H1 (cell line): Measurements from ENCODE around the gene KBTBD2.

Experiments used
- ATF2 ChIP-seq: IDR thresholded peaks from 2 replicates; pipeline ENCODE4 v1.6.1; 2012; ENCODE audit warnings: low read length, inconsistent platforms
- ATF3 ChIP-seq: IDR thresholded peaks from 2 replicates; pipeline ENCODE4 v1.6.1; 2011; ENCODE audit warnings: low read depth, mild to moderate bottlenecking, low read length; ENCODE audit not compliant: insufficient read depth
- BRCA1 ChIP-seq: IDR thresholded peaks from 2 replicates; pipeline ENCODE4 v1.6.1; 2012; ENCODE audit warnings: low read depth, low read length, improper control_type of control experiment
- JUN ChIP-seq: IDR thresholded peaks from 2 replicates; pipeline ENCODE4 v1.6.1; 2011; ENCODE audit warnings: low read depth, mild to moderate bottlenecking, improper control_type of control experiment, low read length
- JUND ChIP-seq: IDR thresholded peaks from 2 replicates; pipeline ENCODE4 v1.6.1; 2011; ENCODE audit warnings: mild to moderate bottlenecking, improper control_type of control experiment, low read length
- KDM5A ChIP-seq: fragments of 200-600 bp; IDR thresholded peaks from 2 replicates; pipeline ENCODE4 v1.7.1; 2012; ENCODE audit warnings: mild to moderate bottlenecking, low read length, inconsistent platforms, mixed read lengths
- POLR2A ChIP-seq, 2 experiments: IDR thresholded peaks; 1 replicate in 1 of 2; 2 replicates in 1 of 2; pipeline ENCODE4 v1.6.1; 2011; ENCODE audit warnings: low read depth in 2 of 2, low read length in 2 of 2, mild to moderate bottlenecking in 2 of 2; ENCODE audit errors: control extremely low read depth in 1 of 2
- POLR2AphosphoS5 ChIP-seq: IDR thresholded peaks from 2 replicates; pipeline ENCODE4 v1.6.1; 2011; ENCODE audit warnings: low read depth, low read length
- RAD21 ChIP-seq, 2 experiments: IDR thresholded peaks in 1 of 2; conservative IDR thresholded peaks in 1 of 2; 2 replicates each; pipeline ENCODE4 v1.6.1; 2011; ENCODE audit warnings: low read depth in 2 of 2, low read length in 2 of 2, improper control_type of control experiment in 1 of 2, inconsistent platforms in 1 of 2, mild to moderate bottlenecking in 1 of 2, moderate library complexity in 1 of 2
- SP1 ChIP-seq: IDR thresholded peaks from 2 replicates; pipeline ENCODE4 v1.6.1; 2011; ENCODE audit warnings: low read depth, low read length
- TAF1 ChIP-seq: IDR thresholded peaks from 2 replicates; pipeline ENCODE4 v1.6.1; 2011; ENCODE audit warnings: mild to moderate bottlenecking, low read depth, low read length
- YY1 ChIP-seq: IDR thresholded peaks from 2 replicates; pipeline ENCODE4 v1.6.1; 2011; ENCODE audit warnings: low read depth, mild to moderate bottlenecking, low read length
- TF ChIP-seq, protein P1 (sequence below), 3 experiments: IDR thresholded peaks; 1 replicate in 2 of 3; 2 replicates in 1 of 3; pipeline versions ENCODE4 v1.5.1 to v1.6.1; 2011; ENCODE audit warnings: low read length in 3 of 3, mild to moderate bottlenecking in 3 of 3, inconsistent platforms in 2 of 3, low read depth in 1 of 3, moderate library complexity in 1 of 3; ENCODE audit not compliant: insufficient read depth in 1 of 3; ENCODE audit errors: control extremely low read depth in 1 of 3

- TF ChIP-seq, protein P1, sequence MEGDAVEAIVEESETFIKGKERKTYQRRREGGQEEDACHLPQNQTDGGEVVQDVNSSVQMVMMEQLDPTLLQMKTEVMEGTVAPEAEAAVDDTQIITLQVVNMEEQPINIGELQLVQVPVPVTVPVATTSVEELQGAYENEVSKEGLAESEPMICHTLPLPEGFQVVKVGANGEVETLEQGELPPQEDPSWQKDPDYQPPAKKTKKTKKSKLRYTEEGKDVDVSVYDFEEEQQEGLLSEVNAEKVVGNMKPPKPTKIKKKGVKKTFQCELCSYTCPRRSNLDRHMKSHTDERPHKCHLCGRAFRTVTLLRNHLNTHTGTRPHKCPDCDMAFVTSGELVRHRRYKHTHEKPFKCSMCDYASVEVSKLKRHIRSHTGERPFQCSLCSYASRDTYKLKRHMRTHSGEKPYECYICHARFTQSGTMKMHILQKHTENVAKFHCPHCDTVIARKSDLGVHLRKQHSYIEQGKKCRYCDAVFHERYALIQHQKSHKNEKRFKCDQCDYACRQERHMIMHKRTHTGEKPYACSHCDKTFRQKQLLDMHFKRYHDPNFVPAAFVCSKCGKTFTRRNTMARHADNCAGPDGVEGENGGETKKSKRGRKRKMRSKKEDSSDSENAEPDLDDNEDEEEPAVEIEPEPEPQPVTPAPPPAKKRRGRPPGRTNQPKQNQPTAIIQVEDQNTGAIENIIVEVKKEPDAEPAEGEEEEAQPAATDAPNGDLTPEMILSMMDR (IDR thresholded peaks at IDR 0.05; ENCODE audit: control extremely low read depth in 1 of 3, insufficient read depth in 1 of 3, low read depth in 1 of 3, low read length in 3 of 3) = no peak
- TF ChIP-seq POLR2A (IDR thresholded peaks at IDR 0.05; ENCODE audit: control extremely low read depth in 1 of 2, low read depth in 2 of 2, low read length in 2 of 2) (no peak), POLR2AphosphoS5 (no peak), YY1 (no peak), ATF3 (no peak), JUND (no peak), TAF1 (no peak), RAD21 (IDR thresholded peaks at IDR 0.05 in 1 of 2, conservative IDR thresholded peaks at IDR 0.05 in 1 of 2; ENCODE audit: low read depth in 2 of 2, low read length in 2 of 2) (no peak), SP1 (no peak), BRCA1 (no peak), JUN (no peak), ATF2 (no peak), KDM5A (no peak)
Observed at GRCh38 chr7:32928785-32929298, 37.3 kb upstream of the KBTBD2 start.
